Measurements from ENCODE around the gene TLR5.

Gene TLR5

DNA sequence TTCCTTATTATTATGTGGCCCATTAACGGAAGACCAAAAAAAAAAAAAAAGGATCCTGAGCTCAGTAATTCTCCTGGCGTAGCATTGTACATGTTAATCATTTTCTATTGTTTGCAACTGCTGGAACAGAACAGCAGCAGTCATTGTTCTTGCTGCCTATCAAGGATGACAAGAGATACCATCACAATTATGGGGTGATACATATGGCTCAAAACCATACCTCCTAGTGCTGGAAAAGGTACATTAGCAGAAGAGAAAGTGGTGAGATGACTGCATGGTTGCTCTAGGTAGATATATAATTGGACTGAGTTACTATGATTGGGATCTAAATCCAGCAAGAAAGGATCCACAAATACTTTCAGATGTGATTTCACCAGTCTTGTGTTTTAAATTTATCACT, 13.3 kb upstream of the TLR5 start:
- Histone ChIP-seq H3K9me3 (replicated peaks in 1 of 2; ENCODE audit: control insufficient read depth in 2 of 2, insufficient read depth in 1 of 2, low read depth in 1 of 2, low read length in 2 of 2) (no peaks in the 10 kb centered on the region), H2AFZ (ENCODE audit: low read length) (no peak overlapping the region), H4K91ac (ENCODE audit: low read depth, low read length, poor library complexity) (no peak overlapping the region), H2BK15ac (ENCODE audit: low read length) (no peak overlapping the region), H3K4me3 (ENCODE audit: low read length in 2 of 2) (no peak overlapping the region), H3K27me3 (ENCODE audit: control insufficient read depth in 3 of 3, insufficient read depth in 3 of 3, low read depth in 1 of 3, low read length in 3 of 3) (peaks cover 0 to 11% (median 0%) of the 10 kb centered on the region in 3 experiments), H2BK5ac (ENCODE audit: low read length) (no peak overlapping the region), H2BK120ac (ENCODE audit: low read depth, low read length) (no peak overlapping the region), H3K27ac (replicated peaks; ENCODE audit: low read length) (no peak overlapping the region), H3K4ac (ENCODE audit: low read length) (no peak overlapping the region), H3K23ac (ENCODE audit: low read depth, low read length, poor library complexity) (no peak overlapping the region), H3K9ac (ENCODE audit: low read depth, low read length, poor library complexity) (no peak overlapping the region), H3K18ac (ENCODE audit: low read length) (no peak overlapping the region), H3K36me3 (replicated peaks in 1 of 2; ENCODE audit: control insufficient read depth in 2 of 2, insufficient read depth in 2 of 2, low read length in 2 of 2) (no peaks in the 10 kb centered on the region), H3K4me1 (ENCODE audit: control insufficient read depth in 2 of 2, insufficient read depth in 1 of 2, low read depth in 1 of 2, low read length in 2 of 2) (no peaks in the 10 kb centered on the region), H2AK5ac (ENCODE audit: low read depth, low read length) (no peak overlapping the region), H3K14ac (ENCODE audit: low read length) (no peak overlapping the region), H3K4me2 (ENCODE audit: insufficient read depth, low read length, poor library complexity, severe bottlenecking) (no peak overlapping the region), H4K8ac (ENCODE audit: low read depth, low read length) (no peak overlapping the region), H3K79me1 (ENCODE audit: low read depth, low read length) (no peaks in the 10 kb centered on the region), H2BK12ac (ENCODE audit: low read length) (no peak overlapping the region)
- WGBS, 2 donors (ENCODE audit: extremely low coverage in 2 of 2, insufficient read length in 2 of 2, insufficient replicate concordance in 1 of 2), result no CpG with 5 or more reads among the region's 2 CpGs
- no peak for DNase-seq (ENCODE audit: low spot score)

DNA sequence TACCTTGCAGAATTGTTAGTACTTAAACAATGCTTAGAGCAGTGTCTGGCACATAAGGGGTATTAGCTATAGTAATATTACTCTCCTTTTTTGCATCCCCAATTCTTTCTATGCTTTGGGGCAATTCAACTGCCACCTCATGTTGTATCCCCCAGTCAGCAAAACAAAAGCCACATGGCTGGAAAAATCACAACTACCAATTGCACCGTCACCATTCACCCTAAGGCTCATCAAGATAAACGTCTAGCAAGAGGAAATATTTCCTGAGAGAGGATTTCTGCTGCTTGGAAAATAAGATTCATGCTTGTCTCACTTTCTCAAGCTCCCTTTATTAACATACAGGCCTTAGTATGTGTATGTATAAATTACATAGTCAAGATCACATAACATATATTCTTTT, 12.1 kb upstream of the TLR5 start:
- H3K79me1 ChIP-seq (ENCODE audit: low read depth, low read length), result no peaks in the 10 kb centered on the region
- no peaks in the 10 kb centered on the region for H3K36me3 ChIP-seq (replicated peaks in 1 of 2; ENCODE audit: control insufficient read depth in 2 of 2, insufficient read depth in 2 of 2, low read length in 2 of 2)
- H2BK120ac ChIP-seq (ENCODE audit: low read depth, low read length), result no peak overlapping the region
- no peak overlapping the region for H3K18ac ChIP-seq (ENCODE audit: low read length)
- H2BK5ac ChIP-seq (ENCODE audit: low read length), result no peak overlapping the region
- no CpG with 5 or more reads among the region's 2 CpGs for WGBS, 2 donors (ENCODE audit: extremely low coverage in 2 of 2, insufficient read length in 2 of 2, insufficient replicate concordance in 1 of 2)
- peaks cover 0 to 10% (median 0%) of the 10 kb centered on the region in 3 experiments for H3K27me3 ChIP-seq (ENCODE audit: control insufficient read depth in 3 of 3, insufficient read depth in 3 of 3, low read depth in 1 of 3, low read length in 3 of 3)
- no peak overlapping the region for H3K27ac ChIP-seq (replicated peaks; ENCODE audit: low read length)
- H2BK15ac ChIP-seq (ENCODE audit: low read length), result no peak overlapping the region
- no peak overlapping the region for H2BK12ac ChIP-seq (ENCODE audit: low read length)
- H3K9me3 ChIP-seq (replicated peaks in 1 of 2; ENCODE audit: control insufficient read depth in 2 of 2, insufficient read depth in 1 of 2, low read depth in 1 of 2, low read length in 2 of 2), result no peaks in the 10 kb centered on the region
- H3K14ac ChIP-seq (ENCODE audit: low read length), result no peak overlapping the region
- H3K4me3 ChIP-seq (ENCODE audit: low read length in 2 of 2), result no peak overlapping the region
- no peak overlapping the region for H3K9ac ChIP-seq (ENCODE audit: low read depth, low read length, poor library complexity)
- no peak overlapping the region for H3K23ac ChIP-seq (ENCODE audit: low read depth, low read length, poor library complexity)
- H3K4ac ChIP-seq (ENCODE audit: low read length), result no peak overlapping the region
- no peak overlapping the region for H3K4me2 ChIP-seq (ENCODE audit: insufficient read depth, low read length, poor library complexity, severe bottlenecking)
- no peaks in the 10 kb centered on the region for H3K4me1 ChIP-seq (ENCODE audit: control insufficient read depth in 2 of 2, insufficient read depth in 1 of 2, low read depth in 1 of 2, low read length in 2 of 2)
- no peak overlapping the region for H4K8ac ChIP-seq (ENCODE audit: low read depth, low read length)
- no peak overlapping the region for H2AK5ac ChIP-seq (ENCODE audit: low read depth, low read length)
- no peak overlapping the region for H4K91ac ChIP-seq (ENCODE audit: low read depth, low read length, poor library complexity)
- no peak overlapping the region for H2AFZ ChIP-seq (ENCODE audit: low read length)
- DNase-seq (ENCODE audit: low spot score), result no peak

DNA sequence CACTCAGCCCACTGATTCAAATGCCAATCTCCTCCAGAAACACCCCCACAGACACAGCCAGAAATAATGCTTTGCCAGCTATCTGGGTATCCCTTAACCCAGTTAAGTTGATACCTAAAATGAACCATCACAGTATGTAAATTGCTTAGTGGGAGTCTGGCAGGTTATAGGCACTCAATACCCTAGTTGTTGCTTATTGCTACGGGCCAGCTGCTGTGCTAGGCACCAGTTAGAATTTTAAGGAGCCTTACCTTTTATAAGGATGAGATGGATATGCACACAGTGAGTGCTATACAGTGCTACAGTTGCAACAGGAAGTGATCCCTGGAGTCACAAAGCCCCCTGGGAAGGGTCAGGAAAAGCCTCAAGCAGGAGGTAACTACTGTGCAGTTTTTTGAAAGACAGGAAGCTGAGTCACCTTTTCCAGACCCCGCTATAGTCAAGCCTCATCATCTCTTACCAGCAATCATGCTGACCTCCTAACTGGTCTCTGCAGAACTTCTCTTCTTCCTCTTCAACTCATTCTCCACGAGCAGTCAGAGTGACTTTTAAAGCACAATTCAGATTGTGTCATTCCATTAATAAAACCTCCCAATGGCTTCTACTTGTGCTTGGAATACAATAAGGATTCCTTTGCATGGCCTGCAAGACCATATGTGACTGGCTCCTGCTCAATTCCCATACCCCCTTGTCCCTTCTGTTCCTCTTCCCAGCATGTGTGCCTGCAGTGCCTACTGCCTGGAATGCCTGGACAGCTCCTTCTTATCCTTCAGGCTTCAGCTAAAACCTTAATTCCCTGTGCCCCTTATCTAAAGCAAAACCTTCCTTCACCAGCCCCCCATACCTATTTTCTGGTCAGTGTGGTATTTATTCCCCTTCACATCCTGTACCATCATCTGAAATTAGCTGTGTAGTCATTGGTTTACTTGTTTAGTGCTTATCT, 10.4 kb upstream of the TLR5 start:
- Histone ChIP-seq H3K79me1 (ENCODE audit: low read depth, low read length) (no peaks in the 10 kb centered on the region), H3K27me3 (ENCODE audit: control insufficient read depth in 3 of 3, insufficient read depth in 3 of 3, low read depth in 1 of 3, low read length in 3 of 3) (peaks cover 0 to 3% (median 0%) of the 10 kb centered on the region in 3 experiments), H4K91ac (ENCODE audit: low read depth, low read length, poor library complexity) (no peak overlapping the region), H2BK12ac (ENCODE audit: low read length) (no peak overlapping the region), H3K14ac (ENCODE audit: low read length) (no peak overlapping the region), H3K4me3 (ENCODE audit: low read length in 2 of 2) (no peak overlapping the region), H3K9ac (ENCODE audit: low read depth, low read length, poor library complexity) (no peak overlapping the region), H3K18ac (ENCODE audit: low read length) (no peak overlapping the region), H2BK5ac (ENCODE audit: low read length) (no peak overlapping the region), H2BK15ac (ENCODE audit: low read length) (no peak overlapping the region), H2AFZ (ENCODE audit: low read length) (no peak overlapping the region), H3K36me3 (replicated peaks in 1 of 2; ENCODE audit: control insufficient read depth in 2 of 2, insufficient read depth in 2 of 2, low read length in 2 of 2) (no peaks in the 10 kb centered on the region), H4K8ac (ENCODE audit: low read depth, low read length) (no peak overlapping the region), H3K4ac (ENCODE audit: low read length) (no peak overlapping the region), H2AK5ac (ENCODE audit: low read depth, low read length) (no peak overlapping the region), H3K9me3 (replicated peaks in 1 of 2; ENCODE audit: control insufficient read depth in 2 of 2, insufficient read depth in 1 of 2, low read depth in 1 of 2, low read length in 2 of 2) (no peaks in the 10 kb centered on the region), H3K23ac (ENCODE audit: low read depth, low read length, poor library complexity) (no peak overlapping the region), H3K27ac (replicated peaks; ENCODE audit: low read length) (no peak overlapping the region), H2BK120ac (ENCODE audit: low read depth, low read length) (no peak overlapping the region), H3K4me1 (ENCODE audit: control insufficient read depth in 2 of 2, insufficient read depth in 1 of 2, low read depth in 1 of 2, low read length in 2 of 2) (no peaks in the 10 kb centered on the region), H3K4me2 (ENCODE audit: insufficient read depth, low read length, poor library complexity, severe bottlenecking) (no peak overlapping the region)
- no CpG with 5 or more reads among the region's 3 CpGs for WGBS, 2 donors (ENCODE audit: extremely low coverage in 2 of 2, insufficient read length in 2 of 2, insufficient replicate concordance in 1 of 2)
- no peak for DNase-seq (ENCODE audit: low spot score)

DNA sequence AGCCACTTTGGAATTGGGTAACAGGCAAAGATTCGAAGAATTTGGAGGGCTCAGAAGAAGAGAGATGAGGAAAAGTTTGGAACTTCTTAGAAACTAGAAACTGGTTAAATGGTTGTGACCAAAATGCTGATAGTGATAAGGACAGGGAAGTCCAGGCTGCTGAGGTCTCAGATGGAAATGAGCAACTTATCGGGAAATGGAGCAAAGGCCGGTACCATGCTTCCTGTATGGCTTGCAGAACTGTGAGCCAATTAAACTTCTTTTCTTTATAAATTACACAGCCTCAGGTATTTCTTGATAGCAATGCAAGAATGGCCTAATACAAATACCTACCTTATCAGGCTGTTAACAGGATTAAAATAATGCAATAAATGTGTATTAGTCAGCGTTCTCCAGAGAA, 9.4 kb upstream of the TLR5 start:
- Histone ChIP-seq H3K23ac (ENCODE audit: low read depth, low read length, poor library complexity) (no peak overlapping the region), H3K18ac (ENCODE audit: low read length) (no peak overlapping the region), H3K79me1 (ENCODE audit: low read depth, low read length) (no peaks in the 10 kb centered on the region), H2BK15ac (ENCODE audit: low read length) (no peak overlapping the region), H4K91ac (ENCODE audit: low read depth, low read length, poor library complexity) (no peak overlapping the region), H2AFZ (ENCODE audit: low read length) (no peak overlapping the region), H3K36me3 (replicated peaks in 1 of 2; ENCODE audit: control insufficient read depth in 2 of 2, insufficient read depth in 2 of 2, low read length in 2 of 2) (no peaks in the 10 kb centered on the region), H3K9me3 (replicated peaks in 1 of 2; ENCODE audit: control insufficient read depth in 2 of 2, insufficient read depth in 1 of 2, low read depth in 1 of 2, low read length in 2 of 2) (no peaks in the 10 kb centered on the region), H2AK5ac (ENCODE audit: low read depth, low read length) (no peak overlapping the region), H3K4me3 (ENCODE audit: low read length in 2 of 2) (no peak overlapping the region), H3K27me3 (ENCODE audit: control insufficient read depth in 3 of 3, insufficient read depth in 3 of 3, low read depth in 1 of 3, low read length in 3 of 3) (no peaks in the 10 kb centered on the region), H3K14ac (ENCODE audit: low read length) (no peak overlapping the region), H3K27ac (replicated peaks; ENCODE audit: low read length) (no peak overlapping the region), H3K4me1 (ENCODE audit: control insufficient read depth in 2 of 2, insufficient read depth in 1 of 2, low read depth in 1 of 2, low read length in 2 of 2) (no peaks in the 10 kb centered on the region), H2BK12ac (ENCODE audit: low read length) (no peak overlapping the region), H2BK120ac (ENCODE audit: low read depth, low read length) (no peak overlapping the region), H2BK5ac (ENCODE audit: low read length) (no peak overlapping the region), H3K4ac (ENCODE audit: low read length) (no peak overlapping the region), H3K4me2 (ENCODE audit: insufficient read depth, low read length, poor library complexity, severe bottlenecking) (no peak overlapping the region), H4K8ac (ENCODE audit: low read depth, low read length) (no peak overlapping the region), H3K9ac (ENCODE audit: low read depth, low read length, poor library complexity) (no peak overlapping the region)
- DNase-seq (ENCODE audit: low spot score), result no peak
- no CpG with 5 or more reads among the region's 4 CpGs for WGBS, 2 donors (ENCODE audit: extremely low coverage in 2 of 2, insufficient read length in 2 of 2, insufficient replicate concordance in 1 of 2)

Measured in neuronal stem cell (in vitro differentiated cells).